NCI-H1105 (cell line): Measurements from ENCODE around the gene PRRC2C.
"Not testable (repeated sequence)": the region's sequence is repeated elsewhere in the genome, so short reads cannot be mapped to it uniquely, and the experiment has no call there.

Source experiments
- DNase-seq: peaks from one replicate; lab custom pipeline; 2025; lab: John Stamatoyannopoulos, UW

The PRRC2C gene

DNA sequence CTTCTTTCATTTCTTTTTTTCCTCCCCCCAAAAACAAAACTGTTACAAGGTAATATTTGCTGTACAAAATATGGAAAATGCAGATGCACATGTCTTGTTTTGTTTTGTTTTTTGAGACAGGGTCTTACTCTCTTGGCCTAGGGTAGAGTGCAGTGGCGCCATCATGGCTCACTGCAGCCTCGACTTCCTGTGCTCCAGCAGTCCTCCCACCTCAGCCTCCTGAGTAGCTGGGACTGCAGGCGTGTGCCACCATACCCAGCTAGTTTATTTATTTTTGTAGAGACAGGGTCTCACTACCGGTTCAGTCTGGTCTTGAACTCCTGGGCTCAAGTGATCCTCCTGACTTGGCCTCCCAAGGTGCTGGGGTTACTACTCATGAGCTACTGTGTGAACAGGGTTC is 15.5 kb downstream of the PRRC2C start:
- no peak for DNase-seq

DNA sequence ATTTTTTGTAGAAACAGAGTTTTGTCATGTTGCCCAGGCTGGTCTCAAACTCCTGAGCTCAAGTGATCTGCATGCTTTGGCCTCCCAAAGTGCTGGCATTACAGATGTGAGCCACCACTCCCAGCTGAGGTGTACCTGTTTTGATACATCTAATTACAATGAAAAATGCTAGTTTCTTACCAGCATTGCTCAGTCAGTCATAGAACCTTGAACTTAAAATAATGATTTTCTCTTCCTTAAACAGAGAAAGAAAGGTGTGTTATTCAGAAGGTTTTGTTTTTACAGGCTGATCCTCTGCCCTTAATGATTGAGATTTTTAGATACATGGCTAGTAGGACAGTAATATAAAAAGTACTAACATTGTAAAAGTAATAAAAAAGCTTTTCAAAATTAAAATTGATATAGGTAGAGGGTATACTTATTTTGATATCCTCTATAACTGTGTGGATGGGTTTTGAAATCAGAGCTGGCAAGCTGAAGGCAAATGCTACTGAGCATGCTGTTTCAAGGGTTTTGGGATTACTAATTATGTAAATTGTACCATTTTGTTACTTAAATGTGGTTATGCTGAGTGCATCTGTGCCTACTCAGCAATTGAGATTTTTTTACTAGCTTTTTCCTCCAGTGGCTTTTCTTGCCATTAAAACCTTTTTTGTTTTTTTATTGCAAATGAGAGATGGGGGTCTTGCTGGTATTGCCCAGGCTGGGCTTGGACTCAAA is 16.1 kb downstream of the PRRC2C start:
- DNase-seq: no peak

DNA sequence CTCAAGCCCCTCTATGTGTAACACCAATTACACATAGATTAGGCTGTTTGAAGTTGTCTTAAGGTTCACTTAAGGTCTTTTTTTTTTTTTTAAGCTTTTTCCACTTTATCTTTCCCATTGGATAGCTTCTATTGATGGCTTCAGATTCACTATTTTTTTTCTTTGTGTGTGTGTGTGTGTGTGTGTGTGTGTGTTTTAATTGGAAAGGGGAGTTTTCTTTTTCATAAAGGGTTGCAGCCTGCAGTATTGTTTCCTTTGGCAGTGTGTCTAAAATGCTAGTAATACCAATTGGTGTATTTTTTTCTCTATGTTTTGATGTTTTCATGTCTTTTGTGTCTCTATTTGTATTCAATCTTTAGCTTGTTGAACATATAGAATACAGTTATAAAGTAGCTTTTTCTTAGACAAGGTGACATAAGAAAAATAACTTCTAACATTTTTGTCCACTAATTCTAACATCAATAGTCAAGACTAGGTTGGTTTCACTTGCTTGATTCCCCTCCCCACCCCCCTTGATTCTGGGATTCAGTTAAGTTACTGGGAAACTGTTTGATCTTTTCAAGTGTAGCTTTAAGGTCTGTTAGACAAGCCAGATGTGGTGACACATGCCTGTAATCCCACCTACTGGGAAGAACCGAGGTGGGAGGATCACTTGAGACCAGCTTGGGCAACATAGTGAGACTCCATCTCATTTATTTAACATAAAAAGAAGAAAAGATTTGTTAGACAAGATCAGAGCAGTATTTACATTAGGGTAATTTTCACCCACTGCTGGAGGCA is 21.4 kb downstream of the PRRC2C start:
- DNase-seq: no peak

DNA sequence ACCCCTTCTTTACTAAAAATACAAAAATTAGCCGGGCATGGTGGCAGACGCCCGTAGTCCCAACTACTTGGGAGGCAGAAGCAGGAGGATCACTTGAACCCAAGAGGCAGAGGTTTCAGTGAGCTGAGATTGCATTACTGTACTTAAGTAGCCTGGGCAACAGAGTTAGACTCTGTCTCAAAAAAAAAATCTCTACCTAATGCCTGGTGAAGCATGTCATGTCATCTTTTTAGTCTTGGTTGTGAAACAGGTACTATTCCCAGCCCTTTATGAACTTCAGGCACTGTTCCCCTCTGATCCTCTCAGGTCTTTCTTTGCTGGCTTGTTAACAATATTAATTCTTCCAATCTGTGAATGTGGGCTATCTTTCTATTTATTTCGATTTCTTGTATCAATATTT is 22.1 kb downstream of the PRRC2C start:
- DNase-seq: no peak

DNA sequence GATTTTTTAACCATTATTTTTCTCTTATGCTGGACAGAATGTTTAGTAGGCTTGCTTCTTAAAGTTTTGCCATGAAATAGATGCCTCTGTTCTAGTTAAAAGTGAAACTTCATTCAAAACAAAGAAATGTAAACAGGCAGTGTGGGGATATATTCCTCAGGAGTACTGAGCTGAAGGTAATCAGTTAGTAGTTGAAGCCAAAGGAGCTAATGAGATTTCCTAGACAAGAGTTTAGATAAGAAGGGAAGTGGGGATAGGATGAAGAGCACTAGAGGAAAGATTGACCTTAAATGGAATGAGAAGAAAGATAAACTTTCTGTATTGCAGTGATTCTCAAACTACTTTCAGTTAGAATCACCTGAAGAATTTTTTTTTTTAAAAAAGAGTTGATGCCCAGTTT is 23.9 kb downstream of the PRRC2C start:
- no peak for DNase-seq

DNA sequence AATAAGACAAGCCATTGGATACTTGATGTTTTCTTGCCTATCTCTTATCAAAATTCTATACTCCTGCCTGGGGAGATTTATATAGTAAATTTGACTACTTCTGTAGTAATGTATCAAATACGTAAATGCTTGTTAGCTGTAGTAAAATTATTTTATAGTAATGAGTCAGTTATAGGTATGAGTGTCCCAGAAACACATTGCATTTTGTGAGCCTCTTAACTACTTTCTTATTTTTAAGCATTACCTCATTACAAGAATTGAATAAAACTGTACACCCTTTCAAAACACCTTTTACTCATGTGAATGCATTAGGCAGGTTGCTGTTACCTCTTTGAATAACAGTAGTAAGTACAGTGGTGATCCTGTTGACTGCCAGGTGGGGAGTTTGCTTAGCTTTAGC is 28.4 kb downstream of the PRRC2C start:
- DNase-seq: no peak

DNA sequence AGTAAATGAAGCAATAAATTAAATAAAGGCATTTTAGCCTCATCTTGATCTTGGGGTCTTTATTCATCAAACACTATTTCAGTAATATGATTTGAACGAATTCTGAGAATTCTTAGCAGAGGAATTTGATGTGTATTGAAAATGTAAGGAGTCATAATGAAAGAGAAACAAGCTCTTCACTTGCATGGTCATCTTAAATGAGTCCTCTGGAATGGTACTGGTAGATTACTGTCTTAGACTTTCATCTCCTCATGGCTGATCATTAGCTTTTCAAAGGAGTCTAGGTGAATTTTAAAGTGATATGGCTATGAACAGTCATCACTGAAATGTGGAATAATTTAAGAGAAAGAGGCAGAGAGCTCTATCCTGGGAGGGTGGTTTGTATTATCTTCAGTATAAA is 30.0 kb downstream of the PRRC2C start:
- no peak for DNase-seq

DNA sequence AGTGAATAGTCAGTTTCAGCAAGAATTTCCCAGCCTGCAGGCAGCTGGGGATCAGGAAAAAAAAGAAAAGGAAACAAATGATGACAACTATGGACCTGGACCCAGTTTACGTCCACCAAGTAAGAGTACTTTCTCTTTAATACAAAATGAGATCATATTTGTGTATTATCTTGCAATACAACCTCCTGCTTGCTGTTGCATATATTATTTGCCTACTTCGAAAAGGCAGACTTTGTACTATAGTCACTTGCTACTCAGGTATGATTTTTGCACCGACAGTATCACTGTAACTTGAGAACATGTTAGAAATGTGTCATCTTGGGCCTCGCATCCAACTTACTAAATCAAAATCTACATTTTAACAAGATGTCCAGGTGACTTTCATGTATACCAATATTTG is 30.4 kb downstream of the PRRC2C start:
- DNase-seq: no peak

DNA sequence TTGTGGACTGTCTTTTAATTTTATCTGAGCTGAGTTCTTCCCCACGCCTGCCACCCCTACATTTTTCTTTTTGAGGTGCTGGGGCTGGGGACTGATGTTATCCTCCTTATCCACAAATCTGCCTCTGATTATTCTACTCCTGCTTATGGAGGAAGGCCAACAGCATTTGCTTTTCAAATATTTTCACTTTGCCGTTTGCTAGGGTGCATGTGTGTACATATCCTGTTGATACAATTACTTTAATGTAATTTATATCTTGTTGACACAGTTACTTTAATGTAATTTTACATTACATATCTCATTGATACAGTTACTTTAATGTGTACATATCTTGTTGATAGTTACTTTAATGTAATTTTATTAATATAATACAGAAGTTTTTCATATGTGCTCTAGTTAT is 36.2 kb downstream of the PRRC2C start:
- DNase-seq: no peak

DNA sequence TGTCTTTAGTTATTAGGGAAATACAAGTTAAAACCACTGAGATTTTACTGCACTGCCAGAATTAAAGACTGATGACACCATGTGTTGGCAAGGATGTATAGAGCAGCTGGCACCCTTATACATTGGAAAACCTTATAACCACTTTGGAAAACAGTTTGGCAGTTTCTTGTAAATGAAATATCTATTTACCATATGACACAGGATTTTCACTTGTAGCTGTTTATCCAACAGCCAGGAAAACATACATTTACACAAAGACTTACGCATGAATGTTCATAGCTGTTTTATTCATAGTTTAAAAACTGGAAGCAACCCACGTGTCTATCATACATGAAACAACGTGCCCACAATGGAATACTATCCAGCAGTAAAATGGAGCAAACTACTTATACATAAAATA is 45.3 kb downstream of the PRRC2C start:
- no peak for DNase-seq

DNA sequence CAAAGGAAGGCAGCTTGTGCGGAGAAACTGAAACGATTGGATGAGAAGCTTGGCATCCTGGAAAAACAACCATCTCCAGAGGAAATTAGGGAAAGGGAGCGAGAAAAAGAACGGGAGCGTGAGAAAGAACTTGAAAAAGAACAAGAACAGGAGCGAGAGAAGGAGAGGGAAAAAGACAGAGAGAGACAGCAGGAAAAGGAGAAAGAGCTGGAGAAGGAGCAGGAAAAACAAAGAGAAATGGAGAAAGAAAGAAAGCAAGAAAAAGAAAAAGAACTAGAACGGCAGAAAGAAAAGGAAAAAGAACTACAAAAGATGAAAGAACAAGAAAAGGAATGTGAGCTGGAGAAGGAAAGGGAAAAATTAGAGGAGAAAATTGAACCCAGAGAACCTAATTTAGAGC is 47.2 kb downstream of the PRRC2C start:
- no peak for DNase-seq

DNA sequence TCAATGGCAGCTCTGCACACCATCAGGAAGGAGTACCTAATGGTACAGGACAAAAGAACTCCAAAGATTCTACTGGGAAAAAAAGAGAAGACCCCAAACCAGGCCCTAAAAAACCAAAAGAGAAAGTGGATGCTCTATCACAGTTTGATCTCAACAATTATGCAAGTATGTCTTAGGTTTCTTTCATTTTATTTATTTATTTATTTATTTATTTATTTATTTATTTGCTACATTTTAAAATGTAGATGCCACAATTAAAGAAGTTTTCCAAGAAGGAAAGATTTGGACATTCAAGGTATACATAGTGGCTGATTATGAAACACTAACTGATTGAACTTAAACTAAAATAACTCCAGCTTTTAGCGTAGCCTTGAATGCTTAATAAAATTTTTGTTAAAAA is 60.2 kb downstream of the PRRC2C start:
- DNase-seq: no peak

DNA sequence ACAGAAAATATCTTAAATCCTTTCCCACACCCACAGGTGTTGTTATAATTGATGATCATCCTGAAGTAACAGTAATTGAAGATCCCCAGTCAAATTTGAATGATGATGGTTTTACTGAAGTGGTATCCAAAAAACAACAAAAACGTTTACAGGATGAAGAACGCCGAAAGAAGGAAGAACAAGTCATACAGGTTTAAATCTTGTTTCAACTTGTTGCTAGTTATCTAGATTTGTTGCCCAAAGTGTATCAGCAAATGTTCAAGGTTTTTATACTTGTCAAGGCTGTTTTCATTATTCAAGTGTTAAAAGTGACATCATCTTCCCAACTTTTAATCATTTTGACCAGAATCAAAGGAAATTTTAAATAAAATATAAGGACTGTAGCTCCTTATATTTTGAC is 64.7 kb downstream of the PRRC2C start:
- no peak for DNase-seq

DNA sequence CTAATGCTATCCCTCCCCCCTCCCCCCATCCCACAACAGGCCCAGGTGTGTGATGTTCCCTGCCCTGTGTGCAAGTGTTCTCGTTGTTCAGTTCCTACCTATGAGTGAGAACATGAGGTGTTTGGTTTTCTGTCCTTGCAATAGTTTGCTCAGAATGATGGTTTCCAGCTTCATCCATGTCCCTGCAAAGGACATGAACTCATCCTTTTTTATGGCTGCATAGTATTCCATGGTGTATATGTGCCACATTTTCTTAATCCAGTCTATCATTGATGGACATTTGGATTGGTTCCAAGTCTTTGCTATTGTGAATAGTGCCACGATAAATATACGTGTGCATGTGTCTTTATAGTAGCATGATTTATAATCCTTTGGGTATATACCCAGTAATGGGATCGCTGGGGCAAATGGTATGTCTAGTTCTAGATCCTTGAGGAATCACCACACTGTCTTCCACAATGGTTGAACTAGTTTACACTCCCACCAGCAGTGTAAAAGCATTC is 65.3 kb downstream of the PRRC2C start:
- not testable (repeated sequence) for DNase-seq

DNA sequence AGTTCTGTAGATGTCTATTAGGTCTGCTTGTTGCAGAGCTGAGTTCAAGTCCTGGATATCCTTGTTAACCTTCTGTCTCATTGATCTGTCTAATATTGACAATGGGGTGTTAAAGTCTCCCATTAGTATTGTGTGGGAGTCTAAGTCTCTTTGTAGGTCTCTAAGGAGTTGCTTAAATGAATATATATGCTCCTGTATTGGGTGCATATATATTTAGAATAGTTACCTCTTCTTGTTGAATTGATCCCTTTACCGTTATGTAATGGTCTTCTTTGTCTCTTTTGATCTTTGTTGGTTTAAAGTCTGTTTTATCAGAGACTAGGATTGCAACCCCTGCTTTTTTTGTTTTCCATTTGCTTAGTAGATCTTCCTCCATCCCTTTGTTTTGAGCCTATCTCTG is 68.6 kb downstream of the PRRC2C start:
- peak; percentile 8 for DNase-seq

DNA sequence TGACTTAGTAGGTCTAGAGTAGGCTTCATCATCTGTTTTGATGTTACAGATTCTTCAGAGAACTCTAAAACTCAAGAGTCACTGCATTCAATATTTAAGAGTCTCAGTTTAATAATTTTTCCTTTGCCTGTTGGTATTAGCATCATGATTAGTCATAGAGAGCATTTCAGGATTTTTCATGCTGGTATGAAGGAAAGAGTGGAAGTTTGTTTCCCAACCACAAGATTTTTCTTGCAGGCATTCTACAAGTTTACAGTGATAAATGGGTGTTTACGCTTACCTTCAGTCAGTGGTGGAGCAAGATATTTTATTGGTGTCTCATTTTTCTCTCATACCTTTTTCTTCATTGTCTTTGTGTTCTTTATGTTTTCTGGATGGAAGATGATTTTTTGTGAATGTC is 78.3 kb downstream of the PRRC2C start:
- no peak for DNase-seq

DNA sequence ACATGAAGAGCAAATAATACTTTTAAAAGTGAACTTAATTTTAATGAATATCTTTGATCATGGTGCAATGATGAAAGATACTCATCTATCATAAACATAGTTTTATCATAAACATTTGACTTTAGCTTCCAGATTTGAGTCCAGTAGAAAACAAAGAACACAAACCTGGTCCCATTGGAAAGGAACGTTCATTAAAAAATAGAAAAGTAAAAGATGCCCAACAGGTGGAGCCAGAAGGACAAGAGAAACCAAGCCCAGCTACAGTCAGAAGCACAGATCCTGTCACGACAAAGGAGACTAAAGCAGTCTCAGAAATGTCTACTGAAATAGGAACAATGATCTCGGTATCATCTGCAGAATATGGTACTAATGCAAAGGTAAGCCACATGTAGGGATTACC is 81.1 kb downstream of the PRRC2C start:
- no peak for DNase-seq

DNA sequence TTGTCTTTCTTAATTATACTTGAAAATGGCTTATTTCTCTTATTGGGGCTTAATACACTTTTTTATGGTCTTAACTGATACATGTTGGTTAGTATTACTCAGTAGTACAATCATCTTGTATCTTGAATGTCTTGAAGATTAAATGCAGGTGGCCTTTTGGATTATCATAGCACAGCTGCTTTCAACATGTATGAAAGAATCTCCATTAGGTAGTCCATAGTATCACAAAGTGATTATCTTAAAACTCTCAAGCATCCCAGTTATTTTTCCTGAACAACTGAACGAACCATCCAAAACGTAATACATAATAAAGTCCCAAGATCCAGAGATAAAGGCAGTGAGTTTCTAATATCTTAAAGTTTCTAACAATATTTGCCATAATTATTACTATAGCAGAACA is 85.0 kb downstream of the PRRC2C start:
- DNase-seq: no peak

DNA sequence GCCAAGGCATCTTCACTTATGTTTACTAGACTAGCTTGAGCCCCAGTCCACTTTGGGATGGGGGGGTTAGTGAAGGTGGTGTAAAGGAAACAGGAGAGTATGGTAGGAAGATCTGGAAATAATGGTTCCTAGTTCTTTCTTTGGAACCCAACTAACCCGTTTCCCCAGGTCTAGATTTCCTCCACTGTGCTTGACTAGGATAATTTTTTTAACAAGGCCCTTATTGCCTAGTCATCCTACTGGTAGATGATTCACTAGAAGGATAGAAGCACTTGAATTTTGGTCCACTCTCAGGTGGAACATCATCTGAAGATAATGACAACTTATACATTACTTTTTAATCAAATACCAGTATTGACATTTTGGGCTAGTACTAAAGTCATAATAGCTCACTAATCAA is 90.8 kb downstream of the PRRC2C start:
- no peak for DNase-seq

DNA sequence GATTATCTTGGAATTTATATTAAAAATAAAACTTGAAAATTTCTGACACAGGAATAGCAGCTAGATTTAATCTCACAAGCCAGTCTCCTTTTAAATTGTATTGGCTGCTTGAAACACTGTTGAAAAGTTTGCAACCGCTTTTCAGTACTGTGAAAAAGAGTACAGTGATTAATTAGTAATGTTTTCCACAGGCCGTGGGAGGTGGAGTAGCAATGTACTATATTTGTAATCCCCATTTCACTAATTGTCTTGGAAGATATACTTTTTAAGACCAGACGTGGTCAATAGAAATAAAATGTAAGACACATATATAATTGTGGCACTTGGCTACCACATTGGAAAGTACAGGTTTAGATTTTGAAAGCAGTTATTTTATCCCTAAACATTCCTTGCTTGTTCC is 95.9 kb downstream of the PRRC2C start:
- DNase-seq: no peak

DNA sequence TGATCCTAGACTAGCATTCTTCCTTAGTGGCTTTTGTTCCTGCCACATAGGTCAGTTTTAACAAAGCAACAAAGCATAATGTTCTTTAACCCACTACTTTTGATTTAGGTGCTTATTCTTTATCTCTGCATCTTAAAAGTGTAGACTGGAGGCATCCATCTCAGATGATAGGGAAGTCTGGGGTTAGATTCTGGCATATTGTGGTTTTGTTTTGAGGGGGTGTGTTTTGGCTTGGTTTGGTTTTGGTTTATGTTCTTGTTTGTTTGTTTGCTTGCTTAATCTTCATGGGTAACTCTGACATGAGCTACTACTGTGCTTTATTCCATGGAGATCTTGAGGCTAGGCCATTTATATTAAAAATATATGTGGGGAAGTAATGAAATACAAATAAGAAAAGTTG is 96.4 kb downstream of the PRRC2C start:
- DNase-seq: no peak

DNA sequence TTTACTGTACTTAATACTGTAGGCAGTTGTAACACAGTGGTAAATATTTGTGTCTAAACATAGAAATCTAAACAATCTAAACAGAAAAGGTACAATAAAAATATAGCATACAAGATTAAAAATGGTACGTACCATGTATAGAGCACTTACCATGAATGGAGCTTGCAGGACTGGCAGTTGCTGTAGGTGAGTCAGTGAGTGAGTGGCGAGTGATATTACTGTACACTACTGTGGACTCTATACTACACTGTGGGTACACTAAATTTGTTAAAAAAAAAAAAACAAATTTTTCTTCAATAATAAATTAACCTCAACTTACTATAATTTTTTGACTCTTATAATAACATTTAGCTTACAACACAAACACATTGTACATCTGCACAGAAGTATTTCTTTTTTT is 97.3 kb downstream of the PRRC2C start:
- no peak for DNase-seq

DNA sequence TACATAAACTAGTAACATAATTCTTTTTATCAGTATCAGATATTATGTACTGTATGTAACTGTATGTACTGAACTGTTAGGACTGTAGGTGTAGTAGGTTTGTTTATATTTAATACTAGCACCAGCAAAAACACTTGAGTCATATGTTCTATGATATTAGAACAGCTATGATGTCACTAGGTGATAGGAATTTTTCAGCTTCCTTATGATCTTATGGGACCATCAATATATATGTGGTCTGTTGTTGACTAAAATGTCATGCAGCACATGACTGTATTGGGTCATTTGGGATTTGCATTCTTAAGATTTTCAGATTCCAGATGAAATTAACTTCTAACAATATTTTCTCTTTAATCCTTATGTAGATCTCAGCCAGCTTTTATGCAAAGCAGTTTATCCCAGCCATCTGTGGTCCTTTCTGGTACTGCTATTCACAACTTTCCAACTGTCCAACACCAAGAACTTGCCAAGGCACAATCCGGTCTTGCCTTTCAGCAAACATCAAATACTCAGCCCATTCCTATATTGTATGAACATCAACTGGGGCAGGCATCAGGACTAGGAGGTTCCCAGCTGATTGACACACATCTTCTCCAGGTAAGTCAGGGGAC is 98.4 kb downstream of the PRRC2C start:
- DNase-seq: no peak
